Central memory CD4-positive, alpha-beta T cell (primary cell): ENCODE data around the gene KCNN3.

Experiments
- DNase-seq: peaks from one replicate; pipeline ENCODE4 v3.0.0; 2022

Gene KCNN3

GRCh38 chr1:154840269-154841176 lies 29.6 kb downstream of the KCNN3 start:
- no peak for DNase-seq

GRCh38 chr1:154839691-154840090 lies 30.4 kb downstream of the KCNN3 start:
- no peak for DNase-seq

- DNase-seq: no peak
Measured at GRCh38 chr1:154838988-154839387, 31.1 kb downstream of the KCNN3 start.

GRCh38 chr1:154838461-154838860 lies 31.6 kb downstream of the KCNN3 start:
- DNase-seq: no peak

- DNase-seq: no peak
Measured at GRCh38 chr1:154837672-154838171, 32.4 kb downstream of the KCNN3 start.

- DNase-seq: no peak
Measured at GRCh38 chr1:154837034-154837671, 32.9 kb downstream of the KCNN3 start.

GRCh38 chr1:154835531-154836324 lies 34.4 kb downstream of the KCNN3 start:
- no peak for DNase-seq

- no peak for DNase-seq
Measured at GRCh38 chr1:154833841-154834240, 36.2 kb downstream of the KCNN3 start.

GRCh38 chr1:154833209-154833608 lies 36.9 kb downstream of the KCNN3 start:
- no peak for DNase-seq

- no peak for DNase-seq
Measured at GRCh38 chr1:154832384-154832783, 37.7 kb downstream of the KCNN3 start.

GRCh38 chr1:154831462-154831861 lies 38.6 kb downstream of the KCNN3 start:
- no peak for DNase-seq

GRCh38 chr1:154829062-154829461 lies 41.0 kb downstream of the KCNN3 start:
- DNase-seq: no peak

- no peak for DNase-seq
Measured at GRCh38 chr1:154824179-154825000, 45.7 kb downstream of the KCNN3 start.

GRCh38 chr1:154822717-154823116 lies 47.4 kb downstream of the KCNN3 start:
- DNase-seq: no peak

GRCh38 chr1:154822233-154822632 lies 47.8 kb downstream of the KCNN3 start:
- no peak for DNase-seq

- no peak for DNase-seq
Measured at GRCh38 chr1:154821083-154821482, 49.0 kb downstream of the KCNN3 start.

GRCh38 chr1:154820646-154821045 lies 49.4 kb downstream of the KCNN3 start:
- no peak for DNase-seq

GRCh38 chr1:154819628-154820590 lies 50.2 kb downstream of the KCNN3 start:
- DNase-seq: peak; percentile 13

GRCh38 chr1:154818911-154819310 lies 51.2 kb downstream of the KCNN3 start:
- DNase-seq: no peak

- DNase-seq: no peak
Measured at GRCh38 chr1:154816937-154817336, 53.1 kb downstream of the KCNN3 start.

GRCh38 chr1:154816369-154816768 lies 53.7 kb downstream of the KCNN3 start:
- DNase-seq: no peak
